B cell (primary cell): ENCODE data around the gene MBP. TPM values are rescaled to one million over a fixed set of nuclear protein-coding genes. Genes with fewer than 3 reads are reported as not detected.

ENCODE experiments used
- ATAC-seq: fragments of 200-7000 bp; cut with Tn5 transposase; one replicate; pipeline ENCODE4 v1.10.0; 2021; ENCODE audit warnings: low read depth, mild to moderate bottlenecking, moderate number of reproducible peaks, moderate library complexity
- CTCF ChIA-PET: fragments of 350-600 bp; sonication (Branson Sonifier 250); formaldehyde crosslinking; loops from one replicate; lab custom pipeline; 2021; ENCODE audit warnings: antibody characterized with exemption, inconsistent platforms; lab: Charles Lee
- POLR2A ChIA-PET: fragments of 350-600 bp; sonication (Branson Sonifier 250); formaldehyde crosslinking; loops from one replicate; lab custom pipeline; 2021; ENCODE audit warnings: antibody characterized with exemption; lab: Charles Lee
- DNase-seq: peaks from one replicate; pipeline ENCODE4 v3.0.0; 2013
- H2AFZ ChIP-seq: 2 replicates; pipeline ENCODE4 v1.6.1; 2012; ENCODE audit warnings: mild to moderate bottlenecking, low read depth, low read length; ENCODE audit not compliant: insufficient read depth, poor library complexity, severe bottlenecking
- H3K27ac ChIP-seq, 2 donors: 1 replicate in 1 of 2; 2 replicates in 1 of 2; pipeline ENCODE4 v1.5.1; 2012 to 2013; ENCODE audit warnings: low read length in 2 of 2, mild to moderate bottlenecking in 2 of 2, moderate library complexity in 1 of 2
- H3K27me3 ChIP-seq, 4 experiments: fragments of 200-600 bp in 1 of 4; sonication (generic) in 1 of 4; replicated peaks in 1 of 4; 1 replicate in 2 of 4; 2 replicates in 2 of 4; pipeline versions ENCODE4 v1.6.1 to v1.7.0; 2013 to 2016; ENCODE audit warnings: low read length in 3 of 4, mild to moderate bottlenecking in 2 of 4, mixed read lengths in 1 of 4, moderate library complexity in 1 of 4; ENCODE audit not compliant: insufficient read depth in 4 of 4, control insufficient read depth in 3 of 4; ENCODE audit errors: control extremely low read depth in 1 of 4
- H3K36me3 ChIP-seq, 2 experiments: replicated peaks in 1 of 2; 1 replicate in 1 of 2; 2 replicates in 1 of 2; pipeline versions ENCODE4 v1.6.1 to v1.7.1; 2013; ENCODE audit warnings: low read length in 1 of 2; ENCODE audit not compliant: insufficient read depth in 2 of 2, control insufficient read depth in 1 of 2; ENCODE audit errors: control extremely low read depth in 1 of 2, extremely low read depth in 1 of 2
- H3K4me1 ChIP-seq, 2 donors: fragments of 200-600 bp in 1 of 2; sonication (generic) in 1 of 2; 1 replicate in 1 of 2; 2 replicates in 1 of 2; pipeline versions ENCODE4 v1.5.1 to v1.6.1; 2013 to 2017; ENCODE audit warnings: low read length in 2 of 2; ENCODE audit not compliant: control insufficient read depth in 2 of 2, insufficient read depth in 2 of 2
- H3K4me2 ChIP-seq: replicated peaks from 2 replicates; pipeline ENCODE3; 2012; ENCODE audit warnings: mild to moderate bottlenecking, low read depth, low read length; ENCODE audit not compliant: poor library complexity, severe bottlenecking
- H3K4me3 ChIP-seq, 5 experiments: fragments of 200-600 bp in 1 of 5; sonication (generic) in 1 of 5; 1 replicate in 3 of 5; 2 replicates in 2 of 5; pipeline versions ENCODE4 v1.5.1 to v1.7.0; 2011 to 2016; ENCODE audit warnings: low read length in 4 of 5, mild to moderate bottlenecking in 4 of 5, low read depth in 2 of 5, control low read depth in 1 of 5, moderate library complexity in 1 of 5; ENCODE audit not compliant: insufficient read depth in 1 of 5; ENCODE audit errors: control extremely low read depth in 1 of 5, extremely low read depth in 1 of 5
- H3K79me2 ChIP-seq: fragments of 200-600 bp; sonication (generic); one replicate; pipeline ENCODE4 v1.6.0; 2016; ENCODE audit warnings: low read length; ENCODE audit not compliant: control insufficient read depth, insufficient read depth
- H3K9ac ChIP-seq: fragments of 200-600 bp; sonication (generic); 2 replicates; pipeline ENCODE4 v1.6.1; 2017; ENCODE audit warnings: mild to moderate bottlenecking, low read length, moderate library complexity
- H3K9me3 ChIP-seq, 3 donors: one replicate each; pipeline versions ENCODE4 v1.6.1 to v1.7.1; 2013; ENCODE audit warnings: low read length in 2 of 3; ENCODE audit not compliant: control insufficient read depth in 2 of 3, insufficient read depth in 1 of 3; ENCODE audit errors: control extremely low read depth in 1 of 3
- H4K20me1 ChIP-seq: 2 replicates; pipeline ENCODE4 v1.6.0; 2012; ENCODE audit warnings: mild to moderate bottlenecking, low read length; ENCODE audit not compliant: insufficient read depth, control insufficient read depth, poor library complexity, severe bottlenecking
- H3K27ac Mint-ChIP-seq: one replicate; pipeline ENCODE4 v1.8.0; 2021; ENCODE audit warnings: mixed read lengths
- H3K27me3 Mint-ChIP-seq: one replicate; pipeline ENCODE4 v1.8.0; 2021; ENCODE audit warnings: mixed read lengths
- H3K4me1 Mint-ChIP-seq: one replicate; pipeline ENCODE4 v1.8.0; 2021; ENCODE audit warnings: mixed read lengths
- H3K4me3 Mint-ChIP-seq: one replicate; pipeline ENCODE4 v1.8.0; 2021; ENCODE audit warnings: mixed read lengths
- H3K9me3 Mint-ChIP-seq: one replicate; pipeline ENCODE4 v1.8.0; 2022; ENCODE audit warnings: mixed read lengths; ENCODE audit not compliant: insufficient read depth
- CTCF ChIP-seq: fragments of 200-600 bp; IDR thresholded peaks from one replicate; pipeline ENCODE4 v1.8.0; 2022; ENCODE audit warnings: antibody characterized with exemption, mild to moderate bottlenecking
- EZH2 ChIP-seq: IDR thresholded peaks from 2 replicates; pipeline ENCODE4 v1.6.1; 2012; ENCODE audit warnings: borderline replicate concordance, low read depth, mild to moderate bottlenecking, moderate library complexity, low read length; ENCODE audit not compliant: insufficient read depth, poor library complexity, severe bottlenecking
- WGBS: methylation state at CpG from one replicate; pipeline ENCODE4 v1.1.5; 2013; ENCODE audit warnings: missing lambda C conversion rate; ENCODE audit not compliant: insufficient coverage; 5-methylcytosine and 5-hydroxymethylcytosine counted together
- intact Hi-C: fragments of 100-400 bp; cut with micrococcal nuclease; formaldehyde crosslinking; loops from one replicate; pipeline ENCODE4 v1.10.0; 2022
- polyA plus RNA-seq: library from polyadenylated mRNA; depleted of rRNA; stranded (reverse); fragments of >200 nt; gene quantifications from 2 replicates; pipeline ENCODE4 v1.2.3, GENCODE V29; 2012
- total RNA-seq, 2 donors: library from RNA; stranded (reverse); fragments of 120-200 nt in 1 of 2; gene quantifications; 1 replicate in 1 of 2; 2 replicates in 1 of 2; pipeline versions ENCODE4 v1.2.3 to v1.2.4, GENCODE V29; 2013 to 2022

The MBP gene
- total and polyA plus RNA-seq, 2 donors (not counting 1 experiment from before 2014, with no cell fraction given) = 30.1 to 192 TPM

DNA sequence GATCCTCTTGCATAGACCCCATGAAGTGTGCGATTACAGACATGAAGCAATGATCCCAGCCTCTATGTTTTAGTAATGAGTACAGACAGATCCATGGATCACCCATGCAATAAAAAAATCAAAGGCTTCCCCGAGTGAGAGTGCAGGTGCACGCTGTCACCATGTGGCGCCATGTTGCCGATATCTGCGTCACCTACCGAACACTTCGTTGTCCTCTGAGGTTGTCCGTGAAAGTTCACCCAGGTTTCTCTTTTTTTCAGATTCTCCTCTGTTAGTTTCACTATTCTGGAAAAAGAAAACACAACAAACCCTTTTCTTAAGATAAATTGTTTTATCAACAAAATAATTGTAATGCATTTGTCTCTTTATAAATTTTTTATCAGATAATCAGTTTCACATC, 66.5 kb downstream of the MBP start:
- no peak for TF ChIP-seq EZH2
- Histone ChIP-seq H3K9me3 (peaks cover 0 to 11% (median 0%) of the 10 kb centered on the region in 3 donors), H2AFZ (no peak overlapping the region), H3K27me3 (no peaks in the 10 kb centered on the region), H3K4me3 (peak overlapping the region in 1 of 5 experiments; percentile 18), H3K27ac (peak overlapping the region; percentile 58 to 97), H3K79me2 (peaks cover 39% of the 10 kb centered on the region), H3K36me3 (peaks cover 0 to 22% of the 10 kb centered on the region in 2 experiments), H3K4me2 (peak overlapping the region; percentile 64), H3K4me1 (peaks cover 85 to 90% of the 10 kb centered on the region in 2 donors), H3K9ac (no peak overlapping the region), H4K20me1 (no peaks in the 10 kb centered on the region)
- ATAC-seq (no peak), DNase-seq (no peak)
- Mint-ChIP-seq H3K4me1 (peaks cover 99% of the 10 kb centered on the region), H3K9me3 (peaks cover 2% of the 10 kb centered on the region), H3K4me3 (peak overlapping the region; percentile 7), H3K27me3 (no peaks in the 10 kb centered on the region), H3K27ac (peak overlapping the region; percentile 100)
- 96% methylated on average over 4 of the region's 9 CpGs for WGBS
- ChIA-PET CTCF (interaction anchor here (1.0 to 8.2 kb wide), 7 partner anchors 12 to 83 kb away, joined by 3 to 91 read pairs (median 9); no protein-coding TSS in a partner anchor), POLR2A (interaction anchor here (1.5 to 6.2 kb wide), 3 partner anchors 12 to 65 kb away, joined by 3 to 58 read pairs (median 30); partner anchors contain the start of gene MBP)
- intact Hi-C loops = loop anchor here (5.0 to 10.0 kb wide), 3 partner anchors 36 to 571 kb away; partner anchors contain the start of gene ZNF516

DNA sequence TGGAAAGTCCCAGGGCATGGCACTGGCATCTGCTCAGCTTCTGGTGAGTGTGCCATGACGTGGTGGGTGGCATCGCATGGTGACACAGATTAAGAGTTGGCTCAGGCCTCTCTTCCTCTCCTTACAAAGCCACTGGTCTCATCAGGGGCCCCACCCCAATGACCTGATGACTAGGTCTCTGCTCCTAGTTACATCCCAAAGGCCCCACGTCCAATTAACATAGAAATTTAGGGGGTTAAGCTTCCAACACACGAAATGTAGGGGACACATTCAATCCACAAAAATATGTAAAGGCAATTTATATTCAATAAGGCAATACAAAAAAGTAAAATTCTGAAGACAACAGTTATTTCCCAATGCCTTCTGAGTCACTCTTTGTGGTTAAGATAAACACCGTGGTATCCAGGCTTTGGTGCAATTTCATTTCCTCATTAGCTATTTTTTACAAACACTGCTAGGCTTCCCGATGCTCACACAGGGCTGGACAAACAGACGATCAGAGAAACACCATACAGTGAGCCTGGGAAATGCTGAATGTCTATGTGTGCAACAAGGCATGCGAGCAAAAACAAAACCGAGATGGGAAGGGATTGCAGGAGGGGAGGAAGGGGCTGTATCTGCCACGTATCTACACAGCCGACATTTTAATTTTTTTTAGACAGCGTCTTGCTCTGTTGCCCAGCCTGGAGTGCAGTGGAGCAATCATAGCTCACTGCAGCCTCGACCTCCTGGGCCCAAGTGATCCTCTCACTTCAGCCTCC, 67.2 kb downstream of the MBP start:
- DNase-seq (peak; percentile 80), ATAC-seq (peak; percentile 48)
- H2AFZ ChIP-seq = no peak overlapping the region
- H3K27me3 ChIP-seq = no peaks in the 10 kb centered on the region
- 14% methylated on average over 7 of the region's 13 CpGs for WGBS
- TF ChIP-seq CTCF (no peak), EZH2 (no peak)
- peak overlapping the region; percentile 65 for H3K4me3 Mint-ChIP-seq
- peak overlapping the region in 1 of 5 experiments; percentile 18 for H3K4me3 ChIP-seq
- CTCF ChIA-PET = interaction anchor here (0.8 to 8.2 kb wide), 4 partner anchors 12 to 83 kb away, joined by 3 to 91 read pairs (median 4); no protein-coding TSS in a partner anchor
- H3K27ac Mint-ChIP-seq = peak overlapping the region; percentile 100
- H3K4me2 ChIP-seq = peak overlapping the region; percentile 42
- H3K9me3 ChIP-seq = peaks cover 0 to 13% (median 0%) of the 10 kb centered on the region in 3 donors
- no peaks in the 10 kb centered on the region for H3K27me3 Mint-ChIP-seq
- H3K9me3 Mint-ChIP-seq = peaks cover 2% of the 10 kb centered on the region
- H3K4me1 Mint-ChIP-seq = peaks cover 98% of the 10 kb centered on the region
- POLR2A ChIA-PET = interaction anchor here (0.8 to 6.2 kb wide), 5 partner anchors 11 to 66 kb away, joined by 3 to 58 read pairs (median 3); partner anchors contain the start of gene MBP
- peak overlapping the region; percentile 58 to 97 for H3K27ac ChIP-seq
- intact Hi-C loops = loop anchor here (1.0 to 10.0 kb wide), 7 partner anchors 10 to 571 kb away; partner anchors contain the start of gene ZNF516
- H3K9ac ChIP-seq = no peak overlapping the region
- H3K4me1 ChIP-seq = peaks cover 92 to 97% of the 10 kb centered on the region in 2 donors
- peaks cover 0 to 15% of the 10 kb centered on the region in 2 experiments for H3K36me3 ChIP-seq
- H4K20me1 ChIP-seq = no peaks in the 10 kb centered on the region
- peaks cover 32% of the 10 kb centered on the region for H3K79me2 ChIP-seq
